Measurements from ENCODE around the gene RNU11. TPM values are rescaled to one million over a fixed set of nuclear protein-coding genes. Genes with fewer than 3 reads are reported as not detected.

RNU11 gene
- total and polyA plus RNA-seq, 2 donors (not counting 3 experiments of a cell fraction or from before 2014, with no cell fraction given), result not detected

GRCh38 chr1:28604962-28605361, 43.4 kb upstream of the RNU11 start:
- H3K9me3 ChIP-seq (replicated peaks; ENCODE audit: control insufficient read depth, insufficient read depth, low read length), result no peaks in the 10 kb centered on the region
- no peak for DNase-seq (ENCODE audit: low read depth, low spot score)
- no peak overlapping the region for H3K4me3 ChIP-seq (replicated peaks in 1 of 3; ENCODE audit: insufficient read depth in 1 of 3, low read depth in 1 of 3, low read length in 3 of 3)
- no peaks in the 10 kb centered on the region for H3K27me3 ChIP-seq (ENCODE audit: control insufficient read depth in 2 of 2, insufficient read depth in 2 of 2, low read length in 2 of 2)
- H3K4me1 ChIP-seq (ENCODE audit: control insufficient read depth, extremely low read depth, insufficient read depth, low read length), result peaks cover 8% of the 10 kb centered on the region
- no peak for TF ChIP-seq CTCF (IDR thresholded peaks at IDR 0.05; ENCODE audit: extremely low read depth in 1 of 2, insufficient read depth in 1 of 2, low read depth in 1 of 2, low read length in 2 of 2)
- TF ChIP-seq EZH2 (IDR thresholded peaks at IDR 0.05; ENCODE audit: borderline replicate concordance, low read depth, low read length, severe bottlenecking), result no peak
- TF ChIP-seq MAX (IDR thresholded peaks at IDR 0.05; ENCODE audit: insufficient read depth, insufficient read length), result no peak
- no peak for TF ChIP-seq MYC (IDR thresholded peaks at IDR 0.05; ENCODE audit: low read depth, low read length)
- TF ChIP-seq FOS (IDR thresholded peaks at IDR 0.05; ENCODE audit: borderline replicate concordance, insufficient read depth, low read length), result no peak
- no peak for TF ChIP-seq POLR2AphosphoS5 (IDR thresholded peaks at IDR 0.05; ENCODE audit: insufficient read depth, low read depth, low read length)
- BruUV-seq (replicated peaks), result no TSS peak
- H3K27ac ChIP-seq (ENCODE audit: insufficient read depth, low read depth, low read length), result no peak overlapping the region
- no peaks in the 10 kb centered on the region for H4K20me1 ChIP-seq (replicated peaks; ENCODE audit: control insufficient read depth, extremely low read depth, insufficient read depth, low read length)
- H3K9me1 ChIP-seq (replicated peaks; ENCODE audit: control insufficient read depth, extremely low read depth, insufficient read depth, low read length), result no peaks in the 10 kb centered on the region
- dilution Hi-C loops (cut with MboI; ENCODE audit: extremely low pct_ligation_motif_present, low sequenced_read_pairs), result loop anchor here (25.0 kb wide), 1 partner anchor 343 kb away; the partner anchor contains the start of gene SESN2
- H3K79me2 ChIP-seq (ENCODE audit: control insufficient read depth, insufficient read depth, low read length), result no peaks in the 10 kb centered on the region
- peaks cover 0 to 2% of the 10 kb centered on the region in 2 experiments for H3K36me3 ChIP-seq (ENCODE audit: control insufficient read depth in 2 of 2, extremely low read depth in 1 of 2, insufficient read depth in 2 of 2, low read length in 2 of 2)
- H3K4me2 ChIP-seq (ENCODE audit: insufficient read depth, low read length), result no peak overlapping the region
- no peak for FAIRE-seq
- CTCF ChIA-PET, result interaction anchor here (1.1 to 6.1 kb wide), 5 partner anchors 11 to 248 kb away, joined by 3 to 192 read pairs (median 37); no protein-coding TSS in a partner anchor
- H3K9ac ChIP-seq (replicated peaks; ENCODE audit: extremely low read depth, insufficient read depth, low read length), result no peak overlapping the region
- intact Hi-C loops (cut with micrococcal nuclease), result loop anchor here (1.0 kb wide), 1 partner anchor 251 kb away; no protein-coding TSS in a partner anchor
- POLR2A ChIA-PET, result interaction anchor here (3.1 kb wide), 1 partner anchor 24 kb away, joined by 20 read pairs; no protein-coding TSS in a partner anchor
- no peak overlapping the region for H2AFZ ChIP-seq (ENCODE audit: low read depth, low read length)
